GM23338 (cell line): ENCODE results near the gene RAB3IL1. TPM values are rescaled to one million over a fixed set of nuclear protein-coding genes. Genes with fewer than 3 reads are reported as not detected.

ENCODE experiments used
- ATAC-seq: fragments of 200-7000 bp; cut with Tn5 transposase; 3 replicates; pipeline ENCODE4 v1.9.1; 2020
- DNase-seq: peaks from one replicate; pipeline ENCODE4 v3.0.0-alpha.2; 2015; ENCODE audit warnings: low spot score
- H2AFZ ChIP-seq: fragments of 200-600 bp; sonication (generic); 2 replicates; pipeline ENCODE4 v1.8.0; 2016; ENCODE audit warnings: antibody characterized with exemption, mild to moderate bottlenecking, moderate library complexity
- H3F3A ChIP-seq: fragments of 200-600 bp; sonication (generic); replicated peaks from 2 replicates; pipeline ENCODE4 v1.8.0; 2017; ENCODE audit warnings: antibody characterized with exemption, mixed run types, low read depth
- H3K27ac ChIP-seq: fragments of 200-600 bp; sonication (generic); 2 replicates; pipeline ENCODE4 v1.6.1; 2016; ENCODE audit warnings: low read depth
- H3K27me3 ChIP-seq: fragments of 200-600 bp; sonication (generic); 2 replicates; pipeline ENCODE4 v1.8.0; 2016; ENCODE audit warnings: mild to moderate bottlenecking, mixed run types, moderate library complexity; ENCODE audit not compliant: insufficient read depth
- H3K36me3 ChIP-seq: fragments of 200-600 bp; sonication (generic); 2 replicates; pipeline ENCODE4 v1.8.0; 2016; ENCODE audit warnings: mild to moderate bottlenecking; ENCODE audit not compliant: insufficient read depth
- H3K4me1 ChIP-seq: fragments of 200-600 bp; sonication (generic); 2 replicates; pipeline ENCODE4 v1.8.0; 2016; ENCODE audit warnings: mild to moderate bottlenecking, moderate library complexity; ENCODE audit not compliant: insufficient read depth
- H3K4me2 ChIP-seq: fragments of 200-600 bp; sonication (generic); 2 replicates; pipeline ENCODE4 v1.7.1; 2017; ENCODE audit warnings: mixed run types
- H3K4me3 ChIP-seq: fragments of 200-600 bp; sonication (generic); 2 replicates; pipeline ENCODE4 v1.6.1; 2016; ENCODE audit warnings: mixed run types
- H3K79me2 ChIP-seq: fragments of 200-600 bp; sonication (generic); replicated peaks from 2 replicates; pipeline ENCODE4 v1.8.0; 2017; ENCODE audit warnings: mild to moderate bottlenecking; ENCODE audit not compliant: insufficient read depth
- H3K9me2 ChIP-seq: fragments of 200-600 bp; sonication (generic); 2 replicates; pipeline ENCODE4 v1.8.0; 2017; ENCODE audit not compliant: insufficient read depth
- H4K20me1 ChIP-seq: fragments of 200-600 bp; sonication (generic); replicated peaks from 2 replicates; pipeline ENCODE4 v1.8.0; 2017; ENCODE audit warnings: mild to moderate bottlenecking; ENCODE audit not compliant: insufficient read depth
- H3K27ac Mint-ChIP-seq: 2 replicates; pipeline ENCODE4 v1.8.0; 2020; ENCODE audit warnings: inconsistent platforms, mild to moderate bottlenecking, moderate library complexity, mixed read lengths
- H3K27me3 Mint-ChIP-seq: 3 replicates; pipeline ENCODE4 v1.8.0; 2022; ENCODE audit warnings: low read depth, mild to moderate bottlenecking, moderate library complexity, mixed read lengths, inconsistent platforms; ENCODE audit not compliant: insufficient read depth, poor library complexity
- H3K36me3 Mint-ChIP-seq: 3 replicates; pipeline ENCODE4 v1.8.0; 2021; ENCODE audit warnings: low read depth, mild to moderate bottlenecking, inconsistent platforms, moderate library complexity, mixed read lengths
- H3K4me1 Mint-ChIP-seq: 3 replicates; pipeline ENCODE4 v1.8.0; 2020; ENCODE audit warnings: mild to moderate bottlenecking, inconsistent platforms, mixed read lengths
- H3K4me3 Mint-ChIP-seq: 3 replicates; pipeline ENCODE4 v1.8.0; 2021; ENCODE audit warnings: moderate library complexity, mild to moderate bottlenecking, inconsistent platforms, mixed read lengths
- H3K9me3 Mint-ChIP-seq: 3 replicates; pipeline ENCODE4 v1.8.0; 2020; ENCODE audit warnings: moderate library complexity, mild to moderate bottlenecking, inconsistent platforms, mixed read lengths
- CREB1 ChIP-seq: fragments of 250-450 bp; sonication (Bioruptor Pico); IDR thresholded peaks from 2 replicates; pipeline ENCODE4 v1.5.0; 2020; ENCODE audit warnings: low read depth, mild to moderate bottlenecking, moderate library complexity
- CTCF ChIP-seq, 2 experiments: fragments of 200-600 bp in 1 of 2; sonication (generic) in 1 of 2; conservative IDR thresholded peaks; 2 replicates each; pipeline versions ENCODE4 v1.5.1 to v1.6.1; 2016 to 2017; ENCODE audit warnings: antibody characterized with exemption in 2 of 2, low read depth in 2 of 2, mild to moderate bottlenecking in 2 of 2, moderate library complexity in 1 of 2
- ETS1 ChIP-seq: IDR thresholded peaks from 2 replicates; pipeline ENCODE4 v1.6.1; 2016; ENCODE audit warnings: antibody characterized with exemption
- EZH2 ChIP-seq: fragments of 200-600 bp; sonication (generic); IDR thresholded peaks from one replicate; pipeline ENCODE4 v1.8.0; 2017; ENCODE audit warnings: antibody characterized with exemption, mild to moderate bottlenecking, low read depth; ENCODE audit not compliant: unreplicated experiment
- EZH2phosphoT487 ChIP-seq: fragments of 200-600 bp; sonication (generic); IDR thresholded peaks from one replicate; pipeline ENCODE4 v1.8.1; 2018; ENCODE audit warnings: antibody characterized with exemption; ENCODE audit not compliant: unreplicated experiment
- JUNB ChIP-seq: IDR thresholded peaks from one replicate; pipeline ENCODE4 v1.6.1; 2016; ENCODE audit warnings: antibody characterized with exemption; ENCODE audit not compliant: unreplicated experiment
- NANOG ChIP-seq: IDR thresholded peaks from 2 replicates; pipeline ENCODE4 v1.6.1; 2016; ENCODE audit warnings: antibody characterized with exemption, borderline replicate concordance
- POLR2AphosphoS5 ChIP-seq: IDR thresholded peaks from 2 replicates; pipeline ENCODE4 v1.6.1; 2016; ENCODE audit warnings: antibody characterized with exemption, low read depth
- REST ChIP-seq: IDR thresholded peaks from one replicate; pipeline ENCODE4 v1.6.1; 2018; ENCODE audit warnings: antibody characterized with exemption; ENCODE audit not compliant: unreplicated experiment
- STAT1 ChIP-seq: IDR thresholded peaks from one replicate; pipeline ENCODE4 v1.6.1; 2016; ENCODE audit warnings: antibody characterized with exemption; ENCODE audit not compliant: unreplicated experiment
- ZNF114 ChIP-seq: fragments of 250-450 bp; sonication (Bioruptor Pico); IDR thresholded peaks from 2 replicates; pipeline ENCODE4 v1.5.0; 2020; ENCODE audit warnings: mild to moderate bottlenecking, moderate library complexity
- ZNF331 ChIP-seq: fragments of 250-450 bp; sonication (Bioruptor Pico); IDR thresholded peaks from 2 replicates; pipeline ENCODE4 v1.5.0; 2020; ENCODE audit warnings: low read depth, mild to moderate bottlenecking, moderate library complexity
- ZNF462 ChIP-seq: fragments of 250-450 bp; sonication (Bioruptor Pico); IDR thresholded peaks from 2 replicates; pipeline ENCODE4 v1.5.0; 2020; ENCODE audit warnings: mild to moderate bottlenecking, moderate library complexity
- polyA plus RNA-seq: library from polyadenylated mRNA; unstranded; fragments of >200 nt; fragmentation: Nextera tagmentation; extraction: Ambion mirVana; gene quantifications from 2 replicates; pipeline ENCODE4 v1.2.1, GENCODE V29; 2016
- total RNA-seq: library from RNA; depleted of rRNA; stranded (reverse); fragments of >200 nt; shearing (Covaris generic); gene quantifications from 2 replicates; pipeline ENCODE4 v1.2.3, GENCODE V29; 2014

Gene RAB3IL1
- total and polyA plus RNA-seq, 2 experiments from 2014 or later, result 2.7 to 3.4 TPM

- Histone ChIP-seq H4K20me1 (no peaks in the 10 kb centered on the region), H3K4me3 (no peak overlapping the region), H3K27me3 (no peaks in the 10 kb centered on the region), H3K36me3 (no peaks in the 10 kb centered on the region; the same call in 1 of the 2 replicates), H3F3A (no peaks in the 10 kb centered on the region), H3K4me1 (peaks cover 10% of the 10 kb centered on the region), H3K9me2 (no peaks in the 10 kb centered on the region), H3K79me2 (no peaks in the 10 kb centered on the region), H2AFZ (no peak overlapping the region), H3K27ac (no peak overlapping the region), H3K4me2 (no peak overlapping the region)
- no peak overlapping the region for H3K4me3 Mint-ChIP-seq
- peaks cover 34% of the 10 kb centered on the region for H3K4me1 Mint-ChIP-seq
- H3K36me3 Mint-ChIP-seq, result no peaks in the 10 kb centered on the region
- no peak for ATAC-seq
- H3K27ac Mint-ChIP-seq, result peak overlapping the region; percentile 50; the same call in 1 of the 2 replicates
- no peak for TF ChIP-seq ZNF462 (CRISPR knock-in tag)
- TF ChIP-seq POLR2AphosphoS5, result no peak
- TF ChIP-seq ZNF331 (CRISPR knock-in tag), result no peak
- no peak for TF ChIP-seq CREB1 (CRISPR knock-in tag)
- no peak for TF ChIP-seq NANOG
- no peak for TF ChIP-seq CTCF (conservative IDR thresholded peaks at IDR 0.05; ENCODE audit: low read depth in 2 of 2)
- TF ChIP-seq JUNB, result no peak
- TF ChIP-seq ETS1, result no peak
- no peak for TF ChIP-seq EZH2
- no peak for TF ChIP-seq ZNF114
- no peak for TF ChIP-seq EZH2phosphoT487
- no peak for TF ChIP-seq REST
- no peak for TF ChIP-seq STAT1
- DNase-seq, result no peak
- peaks cover 7% of the 10 kb centered on the region for H3K27me3 Mint-ChIP-seq
- H3K9me3 Mint-ChIP-seq, result no peaks in the 10 kb centered on the region; the same call in 2 of the 3 replicates
Observed at GRCh38 chr11:61906522-61906909, 10.8 kb downstream of the RAB3IL1 start.
